ENCODE data around the gene GNG8.

Gene GNG8

GRCh38 chr19:46635920-46636761, at the start of gene GNG8:
Gene GNG8, minus strand, starts transcription at chr19:46636202. Its CDS starts 1,520 bp downstream, at chr19:46634682.
- TF ChIP-seq GATA3 (IDR thresholded peaks at IDR 0.05; ENCODE audit: low read depth, low read length), result no peak
- TF ChIP-seq GATA2 (IDR thresholded peaks at IDR 0.05; ENCODE audit: low read depth, low read length), result no peak

GRCh38 chr19:46685189-46685588, 49.2 kb upstream of the GNG8 start:
- TF ChIP-seq GATA3 (IDR thresholded peaks at IDR 0.05; ENCODE audit: low read depth, low read length), result no peak
- TF ChIP-seq GATA2 (IDR thresholded peaks at IDR 0.05; ENCODE audit: low read depth, low read length), result no peak

GRCh38 chr19:46678110-46678732, 42.2 kb upstream of the GNG8 start:
- no peak for TF ChIP-seq GATA3 (IDR thresholded peaks at IDR 0.05; ENCODE audit: low read depth, low read length)
- TF ChIP-seq GATA2 (IDR thresholded peaks at IDR 0.05; ENCODE audit: low read depth, low read length), result no peak

- TF ChIP-seq GATA3 (IDR thresholded peaks at IDR 0.05; ENCODE audit: low read depth, low read length), result no peak
- no peak for TF ChIP-seq GATA2 (IDR thresholded peaks at IDR 0.05; ENCODE audit: low read depth, low read length)
Observed at GRCh38 chr19:46674416-46675178, 38.6 kb upstream of the GNG8 start.

GRCh38 chr19:46670813-46671212, 34.8 kb upstream of the GNG8 start:
- TF ChIP-seq GATA2 (IDR thresholded peaks at IDR 0.05; ENCODE audit: low read depth, low read length), result no peak
- no peak for TF ChIP-seq GATA3 (IDR thresholded peaks at IDR 0.05; ENCODE audit: low read depth, low read length)

- TF ChIP-seq GATA3 (IDR thresholded peaks at IDR 0.05; ENCODE audit: low read depth, low read length) (no peak), GATA2 (IDR thresholded peaks at IDR 0.05; ENCODE audit: low read depth, low read length) (no peak)
Observed at GRCh38 chr19:46668662-46669061, 32.7 kb upstream of the GNG8 start.

GRCh38 chr19:46665072-46665471, 29.1 kb upstream of the GNG8 start:
- TF ChIP-seq GATA3 (IDR thresholded peaks at IDR 0.05; ENCODE audit: low read depth, low read length), result peak; percentile 69; the same call in 1 of the 2 replicates
- TF ChIP-seq GATA2 (IDR thresholded peaks at IDR 0.05; ENCODE audit: low read depth, low read length), result peak; percentile 91

GRCh38 chr19:46661735-46662592, 26.0 kb upstream of the GNG8 start:
- TF ChIP-seq GATA3 (IDR thresholded peaks at IDR 0.05; ENCODE audit: low read depth, low read length), result no peak

- TF ChIP-seq GATA3 (IDR thresholded peaks at IDR 0.05; ENCODE audit: low read depth, low read length), result no peak
- TF ChIP-seq GATA2 (IDR thresholded peaks at IDR 0.05; ENCODE audit: low read depth, low read length), result no peak
Observed at GRCh38 chr19:46661020-46661731, 25.2 kb upstream of the GNG8 start, which contains the start of gene DACT3. Gene DACT3, minus strand, starts transcription at chr19:46661182. Its CDS starts 118 bp downstream, at chr19:46661064.

GRCh38 chr19:46660551-46661019, 24.6 kb upstream of the GNG8 start:
- TF ChIP-seq GATA2 (IDR thresholded peaks at IDR 0.05; ENCODE audit: low read depth, low read length) (no peak), GATA3 (IDR thresholded peaks at IDR 0.05; ENCODE audit: low read depth, low read length) (no peak)

GRCh38 chr19:46660008-46660517, 24.1 kb upstream of the GNG8 start:
- TF ChIP-seq GATA2 (IDR thresholded peaks at IDR 0.05; ENCODE audit: low read depth, low read length) (no peak), GATA3 (IDR thresholded peaks at IDR 0.05; ENCODE audit: low read depth, low read length) (no peak)

GRCh38 chr19:46659151-46660007, 23.4 kb upstream of the GNG8 start:
- TF ChIP-seq GATA2 (IDR thresholded peaks at IDR 0.05; ENCODE audit: low read depth, low read length), result no peak
- TF ChIP-seq GATA3 (IDR thresholded peaks at IDR 0.05; ENCODE audit: low read depth, low read length), result no peak

All from SH-SY5Y (cell line).